ENCODE results near the gene TMEM108.

Gene TMEM108

DNA sequence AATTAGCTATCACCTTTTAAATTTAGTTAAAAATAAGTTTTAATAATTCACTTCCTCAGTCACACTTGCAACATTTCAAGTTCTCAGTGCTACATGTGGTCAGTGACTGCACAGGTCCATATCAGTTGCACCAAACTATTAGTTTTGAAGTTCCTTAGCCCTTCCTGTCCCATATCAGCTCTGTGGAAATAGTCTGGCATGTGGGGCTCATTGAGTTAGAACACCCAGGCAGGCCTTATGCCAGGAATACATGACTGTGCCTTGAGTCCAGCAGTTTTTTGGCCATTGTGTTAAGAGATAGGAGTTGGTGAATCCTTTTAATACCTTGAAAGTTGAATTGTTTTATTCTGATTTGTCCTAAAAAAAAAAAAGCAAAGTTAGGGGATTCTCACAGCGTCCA, 207.9 kb downstream of the TMEM108 start:
- DNase-seq: no peak

DNA sequence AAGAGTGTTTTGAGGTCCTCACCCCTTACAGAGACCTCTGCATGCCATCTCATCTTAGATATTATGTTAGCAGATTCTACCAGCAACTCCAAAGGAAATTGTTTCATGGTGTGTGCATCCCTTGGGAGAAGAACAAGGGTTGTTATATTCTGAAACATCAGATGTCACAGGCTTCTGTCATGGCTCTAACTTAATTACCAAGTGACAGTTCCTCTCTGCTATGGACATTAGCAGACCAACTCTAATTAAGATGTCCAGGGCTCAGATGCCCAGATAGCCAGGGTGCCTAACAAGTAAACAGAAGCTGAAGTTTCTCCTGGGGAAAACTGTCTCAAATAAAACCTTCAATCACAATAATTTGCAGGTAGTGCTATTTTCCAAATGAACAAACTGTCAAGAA, 208.6 kb downstream of the TMEM108 start:
- DNase-seq: no peak

DNA sequence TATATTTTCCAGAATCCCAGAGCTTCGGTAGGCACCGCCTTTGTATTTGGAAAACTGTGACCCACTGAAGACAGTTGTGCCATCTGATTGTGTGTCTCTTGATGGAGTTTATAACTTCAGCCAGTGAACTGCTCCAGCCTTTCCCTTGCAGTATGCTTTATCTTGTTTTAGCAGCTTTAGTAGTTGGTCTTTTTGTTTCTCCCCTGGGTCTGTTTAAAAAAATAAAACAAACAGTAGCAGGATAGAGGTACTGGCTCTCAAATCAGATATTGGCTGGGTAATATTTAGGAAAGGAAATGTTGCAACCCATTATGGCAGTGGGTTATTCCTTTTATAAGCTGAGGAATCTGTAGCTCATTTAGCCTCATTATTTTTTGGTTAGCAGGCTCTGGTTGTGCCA, 210.2 kb downstream of the TMEM108 start:
- DNase-seq: no peak

DNA sequence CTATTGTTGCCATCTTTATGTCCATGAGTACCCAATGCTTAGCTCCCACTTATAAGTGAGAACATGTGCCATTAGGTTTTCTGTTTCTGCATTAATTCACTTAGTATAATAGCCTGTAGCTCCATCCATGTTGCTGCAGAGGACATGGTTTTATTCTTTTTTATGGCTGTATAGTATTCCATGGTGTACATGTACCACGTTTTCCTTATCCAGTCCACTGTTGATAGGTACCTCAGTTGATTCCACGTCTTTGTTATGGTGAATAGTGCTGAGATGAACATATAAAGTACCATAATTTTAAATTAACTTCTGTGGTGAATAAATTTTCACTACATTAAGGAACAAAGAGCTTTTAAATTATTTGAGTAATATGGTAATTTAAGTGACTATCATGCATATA, 211.3 kb downstream of the TMEM108 start:
- DNase-seq: no peak

DNA sequence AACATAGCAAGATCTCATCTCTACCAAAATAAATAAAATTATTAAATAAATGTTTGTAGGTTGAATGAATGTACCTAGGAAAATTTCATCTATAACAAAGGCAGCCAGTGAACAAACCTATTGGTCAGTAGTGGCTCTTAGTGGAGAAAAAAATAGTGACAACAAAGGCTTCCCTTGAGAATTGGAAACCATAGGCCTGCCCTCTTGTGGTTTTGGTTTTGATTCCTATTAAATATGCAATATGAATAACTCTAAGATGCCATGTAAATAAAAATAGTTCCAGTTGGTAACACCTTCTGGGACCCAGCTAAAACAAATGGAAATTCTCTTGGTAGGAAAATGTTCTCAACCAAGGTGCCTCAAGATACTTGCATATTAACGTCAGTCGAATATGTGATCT, 216.0 kb downstream of the TMEM108 start:
- no peak for DNase-seq

DNA sequence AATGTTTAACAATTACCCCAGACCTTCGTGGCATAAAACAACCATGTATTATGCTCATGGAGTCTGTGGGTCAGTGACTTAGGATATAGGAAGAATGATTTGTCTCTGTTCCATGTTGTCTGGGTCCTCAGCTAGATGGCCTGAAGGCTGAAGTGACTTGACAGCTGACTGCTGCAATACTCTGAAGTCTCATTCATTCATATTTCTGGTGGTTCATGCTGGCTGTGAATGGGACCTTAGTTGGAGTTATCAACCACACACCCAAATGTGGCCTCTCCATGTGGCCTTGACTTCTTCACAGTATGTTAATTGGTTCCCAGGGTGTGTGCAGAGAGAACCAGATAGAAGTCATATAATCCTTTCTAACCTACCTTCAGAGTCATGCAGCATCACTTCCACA, 216.5 kb downstream of the TMEM108 start:
- no peak for DNase-seq

DNA sequence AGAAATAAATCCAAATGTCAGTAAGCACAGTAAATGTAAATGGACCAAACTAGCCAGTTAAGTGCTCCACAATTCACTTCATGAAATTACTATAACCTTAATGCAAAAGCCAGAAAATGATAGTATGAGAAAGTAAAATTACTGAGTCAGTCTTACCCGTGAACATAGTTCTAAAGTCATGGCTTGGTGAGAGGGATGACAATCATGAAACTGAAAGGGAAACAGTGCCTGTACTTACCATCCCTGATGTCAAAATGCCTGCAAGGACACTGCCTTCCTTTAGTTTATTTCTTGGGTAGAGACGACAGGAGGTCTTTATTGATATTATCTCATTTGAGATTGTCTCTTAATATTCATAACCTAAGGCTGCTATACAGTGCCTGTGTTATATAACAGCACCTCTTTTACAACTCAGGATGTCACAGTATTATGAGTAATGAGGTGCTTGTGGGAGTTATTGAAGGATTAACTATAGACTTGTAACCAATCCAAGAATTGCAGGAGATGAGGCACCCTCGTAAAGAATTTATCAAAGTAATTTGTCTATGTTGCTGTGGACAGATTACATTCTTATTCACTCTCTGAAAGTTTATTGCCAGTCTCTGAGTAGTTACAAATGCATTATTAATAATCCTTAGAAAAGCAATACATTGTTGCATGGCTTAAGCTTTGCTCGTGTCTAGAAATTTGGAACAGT, 218.7 kb downstream of the TMEM108 start:
- no peak for DNase-seq

DNA sequence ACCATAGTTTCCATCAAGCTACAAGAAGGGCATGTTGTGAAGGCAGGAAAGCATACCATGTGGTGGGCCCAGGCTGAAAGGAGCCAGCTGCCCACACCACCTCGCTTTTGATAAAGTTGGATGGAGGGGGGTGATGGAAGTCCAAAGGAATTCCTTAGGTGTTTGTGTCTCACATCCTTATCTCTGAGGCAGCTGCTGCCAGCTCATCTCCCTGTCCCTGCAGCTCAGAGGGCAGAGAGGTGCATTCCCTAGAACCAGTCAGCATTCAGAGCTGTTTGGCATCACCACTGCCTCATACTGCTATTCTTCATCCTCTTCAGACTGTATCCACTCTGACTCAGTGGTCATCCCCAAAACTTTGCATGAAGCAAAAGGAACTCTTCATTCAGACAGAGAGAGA, 220.2 kb downstream of the TMEM108 start:
- no peak for DNase-seq

DNA sequence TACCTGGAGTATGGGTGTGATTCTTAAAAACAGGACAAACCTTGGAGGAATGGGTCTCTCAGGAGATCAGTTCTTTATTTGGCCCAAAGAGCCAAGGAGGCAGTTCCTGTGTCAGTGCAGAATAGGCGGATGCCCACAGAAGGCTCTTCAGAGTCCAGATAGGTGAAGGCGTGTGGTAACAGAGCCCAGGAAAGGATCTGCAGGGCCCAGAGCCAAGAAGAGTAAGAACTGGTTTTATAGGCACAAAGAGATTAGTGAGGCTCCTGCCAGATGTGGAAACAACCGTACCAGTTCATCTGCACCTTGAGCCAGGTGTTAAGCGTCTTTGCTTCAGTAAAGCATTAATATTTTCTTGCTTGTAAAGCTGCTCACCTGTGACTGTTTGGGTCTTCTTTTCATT, 221.6 kb downstream of the TMEM108 start:
- no peak for DNase-seq

DNA sequence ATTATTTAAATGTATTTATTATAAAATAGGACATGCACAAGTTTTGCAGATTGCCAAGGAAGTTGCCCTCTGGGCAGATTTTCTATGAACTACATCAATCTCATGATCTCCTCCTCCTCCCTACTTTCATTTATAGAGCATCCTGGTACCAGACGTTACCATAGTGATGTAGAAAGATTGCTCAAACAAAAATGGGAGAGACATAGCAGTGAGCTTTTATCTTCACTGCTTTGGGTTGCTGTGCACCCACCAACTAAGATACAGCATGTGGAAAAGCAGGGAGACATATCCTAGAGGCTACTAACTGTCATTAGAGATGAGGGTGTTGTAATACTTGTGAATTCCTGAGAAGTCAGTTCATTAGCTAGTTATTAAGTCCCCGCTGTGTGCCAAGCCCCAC, 224.1 kb downstream of the TMEM108 start:
- no peak for DNase-seq

DNA sequence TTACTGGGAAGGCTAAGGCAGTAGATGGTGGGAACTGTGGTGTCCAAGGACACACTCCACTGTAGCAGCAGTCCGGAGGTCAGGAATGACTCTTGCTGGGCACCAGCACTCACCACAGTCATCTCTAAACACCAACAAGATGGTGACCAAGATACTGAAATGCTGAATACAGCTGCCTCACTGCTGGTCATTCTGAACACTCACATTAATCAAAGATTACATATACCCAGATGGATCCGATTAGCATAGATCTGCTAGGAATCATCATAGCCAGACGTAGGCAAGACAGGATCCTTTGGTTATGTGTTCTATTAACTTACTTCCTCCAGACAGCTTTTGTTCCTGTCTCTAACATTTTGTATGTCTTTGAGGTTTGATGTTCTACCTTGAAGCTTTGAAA, 226.7 kb downstream of the TMEM108 start:
- DNase-seq: no peak

DNA sequence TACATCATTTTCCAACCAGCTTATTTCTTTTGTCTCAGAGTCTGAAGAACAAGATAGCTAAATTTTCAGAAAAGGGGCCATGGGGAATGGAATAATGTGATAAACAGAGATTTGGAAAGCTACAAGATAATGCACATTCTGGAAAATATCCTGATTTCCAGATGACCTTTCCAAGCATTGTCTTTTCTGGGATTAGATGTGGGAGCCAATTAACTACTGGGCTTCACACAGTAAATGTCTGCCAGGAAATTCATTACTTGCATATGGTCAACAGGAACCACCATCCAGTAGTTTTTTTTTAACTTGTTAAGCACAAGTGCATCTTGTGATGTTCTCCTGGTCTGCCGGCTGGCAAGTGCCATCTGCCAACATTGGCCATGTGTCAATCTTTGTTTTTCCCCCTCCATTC, 230.5 kb downstream of the TMEM108 start:
- no peak for DNase-seq

DNA sequence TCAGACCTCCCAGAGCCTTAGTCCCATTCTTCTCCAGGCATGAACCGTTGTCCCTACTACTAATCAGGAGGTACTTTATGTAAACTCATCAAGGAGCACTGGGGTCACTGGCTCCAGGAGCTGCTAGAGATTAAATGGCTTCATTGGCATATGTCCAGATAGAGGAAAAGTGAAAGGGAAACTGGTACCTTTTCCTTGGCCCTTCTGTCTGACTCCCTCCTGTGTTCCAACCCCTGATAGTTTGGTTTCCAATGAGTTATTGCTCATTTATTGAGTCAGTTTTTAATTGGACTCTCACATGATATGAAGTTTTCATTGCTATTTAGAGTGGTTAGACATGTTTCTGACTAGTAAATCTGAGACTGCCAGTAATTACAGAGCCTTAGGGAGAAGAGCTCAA, 231.2 kb downstream of the TMEM108 start:
- no peak for DNase-seq

DNA sequence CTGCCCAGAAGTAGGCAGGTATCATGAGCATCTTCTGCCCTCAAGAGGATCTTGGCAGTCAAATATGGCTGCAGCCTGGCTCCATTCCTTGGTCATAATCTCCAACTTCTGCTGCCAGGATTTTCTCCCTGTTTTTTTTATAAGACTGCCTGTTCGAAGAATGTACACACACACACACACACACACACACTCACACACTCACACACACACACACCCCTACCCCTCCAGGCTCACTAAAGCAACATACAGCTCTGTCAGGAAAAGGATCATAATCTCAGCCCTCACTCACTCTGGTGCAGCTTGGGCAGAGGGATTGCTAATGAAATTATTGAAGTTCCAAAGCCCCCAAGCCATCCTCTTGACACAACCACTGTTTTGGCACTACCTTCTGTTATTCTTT, 232.4 kb downstream of the TMEM108 start:
- DNase-seq: no peak

DNA sequence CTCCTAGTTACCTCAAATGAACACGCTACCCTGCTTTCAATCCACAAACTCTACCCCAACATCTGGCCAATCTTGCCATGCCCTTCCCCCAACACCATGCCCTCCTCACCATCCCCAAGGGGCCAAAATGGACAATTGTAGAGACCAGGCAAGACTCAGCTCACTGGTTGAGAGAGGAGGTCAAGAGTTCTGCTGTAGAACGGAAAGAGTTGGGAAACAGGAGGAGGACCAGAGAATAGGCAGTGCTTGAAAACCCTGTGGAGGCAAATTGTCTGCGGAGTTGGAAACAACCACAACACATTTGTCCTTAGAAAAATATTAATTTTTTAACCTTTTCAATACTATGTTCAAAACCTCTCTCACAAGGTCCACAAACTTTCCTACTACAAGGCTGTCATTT, 232.9 kb downstream of the TMEM108 start:
- DNase-seq: no peak

DNA sequence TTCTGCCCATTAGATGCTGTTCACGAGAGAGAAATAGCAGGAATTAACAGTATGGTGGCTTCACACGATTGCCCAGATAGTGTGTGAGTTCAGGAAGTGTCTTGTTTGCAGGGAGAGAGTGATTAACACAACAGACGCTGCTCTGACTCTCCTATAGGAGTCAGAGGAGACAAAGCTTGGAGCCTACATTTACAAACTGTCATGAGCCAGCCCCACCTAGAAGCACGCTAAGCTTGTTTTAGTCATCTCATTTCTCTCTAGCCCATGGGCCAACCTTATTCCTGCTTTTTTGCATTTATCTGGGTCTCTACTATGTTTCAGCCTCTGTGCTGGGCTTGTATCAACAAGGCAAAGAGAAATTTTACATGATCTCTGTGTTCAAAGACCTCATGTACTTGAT, 233.3 kb downstream of the TMEM108 start:
- no peak for DNase-seq

DNA sequence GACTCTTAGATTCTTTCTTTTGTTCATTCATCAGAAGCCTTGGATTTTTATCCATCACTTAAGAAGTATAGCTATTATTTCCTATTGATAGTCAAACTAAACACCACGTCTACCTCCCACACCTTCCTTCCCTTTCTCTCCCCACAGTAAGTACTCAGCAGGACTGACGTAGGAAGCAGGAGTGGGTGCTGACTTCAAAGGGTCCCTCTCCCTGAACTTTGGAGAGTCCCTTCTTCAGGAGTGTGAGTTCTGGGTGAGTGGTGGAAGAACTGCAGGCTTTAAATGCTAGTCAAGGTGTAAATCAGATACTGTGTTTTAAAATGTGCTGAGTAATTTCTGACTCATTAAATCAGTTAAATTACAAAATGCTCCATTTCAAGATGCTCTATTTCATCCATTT, 235.2 kb downstream of the TMEM108 start:
- no peak for DNase-seq

DNA sequence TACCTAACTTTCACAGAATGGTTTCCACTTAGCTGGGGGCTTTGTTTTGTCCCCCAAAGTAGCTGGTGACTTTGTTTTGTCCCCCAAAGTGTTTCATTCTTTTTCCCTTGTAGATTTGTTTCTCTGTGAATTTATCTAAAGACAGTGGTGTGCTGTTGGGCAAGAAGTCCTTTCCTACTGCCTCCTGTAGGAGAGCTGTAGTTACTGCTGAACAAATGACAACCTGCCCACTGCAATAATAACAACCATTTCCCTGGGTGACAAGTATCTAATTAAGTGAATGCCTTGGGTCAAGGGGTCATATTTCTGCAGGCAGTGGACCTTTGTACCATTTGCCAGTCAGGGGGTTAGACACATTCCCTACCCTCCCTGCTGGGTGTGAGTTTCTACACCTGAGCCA, 236.3 kb downstream of the TMEM108 start:
- DNase-seq: no peak

DNA sequence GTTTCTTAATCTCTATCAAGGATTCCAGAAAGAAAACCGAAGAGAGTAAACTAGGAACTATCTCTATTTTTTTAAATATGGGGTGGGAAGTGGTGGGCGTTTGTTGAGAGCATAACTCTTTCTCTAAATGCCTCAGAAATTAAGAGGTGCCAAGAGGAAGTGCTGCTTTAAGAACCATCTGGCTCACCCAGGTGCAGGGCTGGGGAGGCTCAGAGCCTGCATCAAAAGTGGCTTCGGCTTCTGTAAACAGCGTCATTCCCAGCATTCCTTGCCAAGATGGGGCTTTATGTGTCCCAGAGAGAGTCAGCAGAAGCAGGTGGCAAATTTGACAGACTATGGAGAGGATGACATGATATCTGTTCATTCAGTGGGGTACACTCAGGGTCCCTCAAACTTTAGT, 238.4 kb downstream of the TMEM108 start:
- DNase-seq: no peak

DNA sequence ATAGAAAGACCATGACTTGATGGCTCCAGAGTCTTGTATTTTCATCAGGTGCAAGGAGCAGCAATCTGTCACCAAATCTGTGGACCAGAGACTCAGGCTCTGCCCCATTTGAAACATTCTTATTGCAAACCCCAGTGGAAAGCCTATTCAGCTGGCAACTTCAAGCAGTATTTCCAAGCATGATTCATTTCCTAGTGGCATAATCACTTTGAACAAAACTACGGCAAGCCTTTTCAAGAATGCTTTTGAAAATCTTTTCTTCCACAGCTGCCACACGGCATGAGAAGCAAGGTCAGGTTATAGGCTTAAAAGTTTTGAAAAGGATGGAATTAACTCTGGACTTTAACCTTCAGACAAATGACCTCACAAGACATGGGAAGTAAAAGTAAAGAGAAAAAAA, 239.6 kb downstream of the TMEM108 start:
- no peak for DNase-seq

DNA sequence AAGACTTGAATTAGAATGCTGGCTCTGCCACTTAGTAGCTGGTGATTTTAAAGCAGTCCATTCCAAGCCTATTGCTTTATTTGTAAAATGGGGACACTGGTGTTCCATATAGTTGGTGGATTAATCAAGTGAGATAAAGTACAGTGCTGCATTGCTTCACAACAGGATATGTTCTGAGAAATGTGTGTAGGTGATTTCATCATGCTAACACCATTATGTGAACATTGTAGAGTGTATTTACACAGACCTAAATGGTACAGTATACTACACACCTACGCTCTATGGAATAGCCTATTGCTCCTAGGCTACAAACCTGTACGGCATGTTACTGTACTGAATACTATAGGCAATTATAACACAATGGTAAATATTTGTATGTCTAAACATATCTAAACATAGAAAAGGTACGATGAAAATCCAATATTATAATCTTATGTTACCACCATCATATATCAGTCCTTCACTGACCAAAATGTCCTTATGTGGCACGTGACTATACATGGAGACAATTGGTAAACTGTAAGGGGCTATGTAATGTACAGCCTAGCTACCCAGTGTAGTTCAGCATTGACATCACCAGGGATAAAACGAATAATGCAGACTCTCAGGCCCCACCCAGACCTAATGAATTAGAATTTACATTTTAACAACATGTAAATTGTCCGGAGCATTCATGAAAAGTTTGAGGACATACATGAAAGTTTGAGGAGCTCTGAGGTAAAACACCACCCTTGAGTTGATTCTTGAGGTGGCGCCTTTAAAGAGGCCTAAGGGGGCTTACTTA, 240.3 kb downstream of the TMEM108 start:
- no peak for DNase-seq

DNA sequence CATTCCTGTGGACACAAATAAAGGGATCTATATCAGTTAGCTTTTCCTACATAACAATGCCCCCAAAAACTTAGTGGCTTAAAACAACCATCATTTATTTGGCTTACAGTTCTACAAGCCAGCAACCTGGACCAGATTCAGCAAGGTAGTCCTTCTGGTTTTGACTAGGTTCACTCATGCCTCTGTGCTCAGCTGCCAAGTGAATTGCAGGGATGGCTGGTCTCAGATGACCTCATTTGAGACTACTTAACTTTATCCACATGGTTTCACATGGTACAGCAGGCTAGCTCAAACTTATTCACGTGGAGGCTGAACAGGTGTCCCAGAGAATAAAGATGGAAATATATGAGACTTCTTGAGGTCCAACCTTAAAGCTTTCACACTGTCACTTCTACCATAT, 242.4 kb downstream of the TMEM108 start:
- no peak for DNase-seq

DNA sequence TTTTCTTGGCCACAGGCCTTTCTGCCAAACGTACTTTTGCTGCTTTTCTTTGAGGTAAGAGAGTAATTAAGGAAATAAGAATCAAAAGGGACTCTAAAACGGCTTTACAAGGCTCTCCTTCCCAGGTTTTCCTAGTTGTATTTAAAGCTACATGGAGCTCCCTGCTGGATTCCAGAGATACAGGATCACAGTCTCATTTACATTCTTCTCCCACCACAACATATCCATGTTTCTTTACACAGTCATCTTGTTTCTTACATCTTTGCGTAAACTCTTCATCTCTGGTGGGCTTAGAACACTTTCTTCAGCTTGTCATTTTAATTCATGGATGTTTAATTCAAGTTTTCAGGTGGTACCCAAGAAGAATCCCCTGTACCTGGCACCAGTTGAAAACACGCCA, 244.0 kb downstream of the TMEM108 start:
- DNase-seq: no peak

DNA sequence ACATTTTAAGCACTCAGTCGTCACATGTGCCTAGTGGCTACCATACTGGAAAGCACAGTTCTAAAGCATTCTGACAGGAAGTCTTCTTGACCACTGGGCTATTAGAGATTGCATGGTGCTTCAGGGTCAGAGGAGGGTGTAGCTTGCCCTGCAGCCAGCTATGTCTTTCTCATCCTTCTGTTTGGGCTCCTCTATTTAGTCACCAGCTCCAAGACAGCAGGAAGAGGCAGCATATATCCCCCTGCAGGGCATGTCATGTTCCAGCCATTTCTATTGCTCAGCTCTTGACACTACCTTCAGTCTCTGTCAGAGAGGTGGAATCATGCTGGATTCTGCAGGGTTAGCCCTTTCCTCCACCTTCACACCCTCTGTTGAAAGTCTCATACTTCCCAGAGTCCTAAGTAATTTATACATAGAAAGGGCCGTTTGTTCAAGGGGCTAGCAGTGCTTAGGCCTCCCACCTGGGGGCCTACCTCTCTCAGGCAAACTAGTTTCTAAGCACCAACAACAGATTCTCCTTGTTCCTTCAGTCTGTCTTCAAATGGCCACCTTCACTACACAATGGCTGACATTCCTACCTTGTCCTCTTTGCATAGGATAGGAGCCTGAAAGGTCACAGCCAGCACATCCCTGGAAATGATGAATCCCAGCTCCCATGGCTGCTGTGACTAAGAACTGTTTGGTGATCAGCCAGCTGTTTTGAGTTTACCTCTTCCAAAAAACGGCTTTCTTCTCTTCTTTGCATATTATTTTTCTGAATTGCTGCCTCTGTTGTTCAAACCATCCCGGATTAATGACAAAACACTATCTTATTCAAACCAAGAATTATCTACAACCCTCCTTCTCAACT, 246.0 kb downstream of the TMEM108 start:
- DNase-seq: no peak
